ENCODE data around the gene DEPP1.

- TF ChIP-seq, protein P1, sequence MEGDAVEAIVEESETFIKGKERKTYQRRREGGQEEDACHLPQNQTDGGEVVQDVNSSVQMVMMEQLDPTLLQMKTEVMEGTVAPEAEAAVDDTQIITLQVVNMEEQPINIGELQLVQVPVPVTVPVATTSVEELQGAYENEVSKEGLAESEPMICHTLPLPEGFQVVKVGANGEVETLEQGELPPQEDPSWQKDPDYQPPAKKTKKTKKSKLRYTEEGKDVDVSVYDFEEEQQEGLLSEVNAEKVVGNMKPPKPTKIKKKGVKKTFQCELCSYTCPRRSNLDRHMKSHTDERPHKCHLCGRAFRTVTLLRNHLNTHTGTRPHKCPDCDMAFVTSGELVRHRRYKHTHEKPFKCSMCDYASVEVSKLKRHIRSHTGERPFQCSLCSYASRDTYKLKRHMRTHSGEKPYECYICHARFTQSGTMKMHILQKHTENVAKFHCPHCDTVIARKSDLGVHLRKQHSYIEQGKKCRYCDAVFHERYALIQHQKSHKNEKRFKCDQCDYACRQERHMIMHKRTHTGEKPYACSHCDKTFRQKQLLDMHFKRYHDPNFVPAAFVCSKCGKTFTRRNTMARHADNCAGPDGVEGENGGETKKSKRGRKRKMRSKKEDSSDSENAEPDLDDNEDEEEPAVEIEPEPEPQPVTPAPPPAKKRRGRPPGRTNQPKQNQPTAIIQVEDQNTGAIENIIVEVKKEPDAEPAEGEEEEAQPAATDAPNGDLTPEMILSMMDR (IDR thresholded peaks at IDR 0.05): no peak
- TF ChIP-seq EZH2 (IDR thresholded peaks at IDR 0.05; ENCODE audit: borderline replicate concordance, insufficient read depth, low read depth, low read length, poor library complexity, severe bottlenecking): no peak
Observed at GRCh38 chr10:44989597-44990301, 11.1 kb upstream of the DEPP1 start.
